Memory B cell (primary cell): ENCODE results near the gene TNNI3.
A peak's percentile ranks its signal among the peaks of the same experiment; 100 is the strongest.
"Not testable (repeated sequence)": the region's sequence is repeated elsewhere in the genome, so short reads cannot be mapped to it uniquely, and the experiment has no call there.

Experiments
- ATAC-seq: fragments of 150-1000 bp; cut with Tn5 transposase; 2 replicates; pipeline ENCODE4 v1.10.0; 2021; ENCODE audit warnings: low read depth, mild to moderate bottlenecking, moderate library complexity
- DNase-seq, 2 donors: peaks; one replicate each; pipeline ENCODE4 v3.0.0; 2022; ENCODE audit warnings: low spot score in 2 of 2
- H3K27ac Mint-ChIP-seq: one replicate; pipeline ENCODE4 v1.8.0; 2022; ENCODE audit warnings: mild to moderate bottlenecking, moderate library complexity, mixed read lengths
- H3K27me3 Mint-ChIP-seq: one replicate; pipeline ENCODE4 v1.8.0; 2022; ENCODE audit warnings: mixed read lengths
- H3K36me3 Mint-ChIP-seq: one replicate; pipeline ENCODE4 v1.8.0; 2022; ENCODE audit warnings: mild to moderate bottlenecking, mixed read lengths
- H3K4me1 Mint-ChIP-seq: one replicate; pipeline ENCODE4 v1.8.0; 2022; ENCODE audit warnings: mixed read lengths
- H3K4me3 Mint-ChIP-seq: one replicate; pipeline ENCODE4 v1.8.0; 2022; ENCODE audit warnings: mild to moderate bottlenecking, moderate library complexity, mixed read lengths
- H3K9me3 Mint-ChIP-seq: one replicate; pipeline ENCODE4 v1.8.0; 2022; ENCODE audit warnings: mixed read lengths

The TNNI3 gene

DNA sequence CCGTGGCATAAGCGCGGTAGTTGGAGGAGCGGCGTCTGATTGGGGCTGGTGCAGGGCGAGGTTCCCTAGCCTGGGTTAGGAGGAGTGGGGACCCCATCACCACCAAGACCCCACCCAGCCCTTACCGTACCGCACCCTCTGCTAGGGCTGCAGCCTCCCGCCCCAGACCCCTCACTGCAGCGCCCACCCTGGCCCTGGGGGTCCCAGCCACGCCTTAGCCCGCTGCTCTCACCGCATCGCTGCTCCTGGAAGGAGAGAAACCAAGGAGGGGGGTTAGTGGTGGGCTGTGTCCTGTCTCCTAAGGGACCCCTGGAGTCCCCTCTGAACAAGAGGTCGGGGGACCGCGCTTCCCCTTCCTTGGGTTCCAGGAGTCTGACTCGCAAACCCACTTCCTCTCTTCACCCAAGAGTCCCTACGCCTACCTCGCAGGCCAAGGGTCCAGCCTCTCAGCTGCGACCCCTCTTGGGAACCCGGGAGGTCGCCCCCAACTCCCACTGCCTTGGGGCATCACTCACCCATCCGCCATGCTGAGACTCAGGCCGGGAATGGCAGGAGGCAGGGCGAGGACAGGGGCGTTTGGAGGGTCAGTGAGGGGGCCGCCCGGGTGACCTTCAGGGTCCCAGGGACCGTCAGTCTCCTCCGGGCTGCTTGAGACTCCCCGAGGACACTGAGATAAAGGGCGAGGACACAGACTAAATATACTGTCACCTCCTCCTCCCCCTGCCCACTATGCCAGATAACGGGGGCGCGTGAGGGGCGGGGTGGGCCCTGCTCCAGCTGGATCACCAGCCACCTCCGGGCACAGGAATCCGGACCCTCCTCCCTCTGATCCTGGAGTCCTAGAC lies at the start of gene TNNI3:
Gene TNNI3, minus strand, starts transcription at position 669 of the 845 bp plus-strand sequence. Its CDS starts 143 bp downstream, at position 526.
- H3K36me3 Mint-ChIP-seq: peaks cover 4% of the 10 kb centered on the region
- no peak within 1 kb of the TSS for H3K4me3 Mint-ChIP-seq
- H3K27me3 Mint-ChIP-seq: peaks cover 39% of the 10 kb centered on the region
- no peak within 1 kb of the TSS for H3K27ac Mint-ChIP-seq
- no peak for ATAC-seq
- no peak for DNase-seq
- H3K9me3 Mint-ChIP-seq: peaks cover 2% of the 10 kb centered on the region
- peaks cover 15% of the 10 kb centered on the region for H3K4me1 Mint-ChIP-seq

DNA sequence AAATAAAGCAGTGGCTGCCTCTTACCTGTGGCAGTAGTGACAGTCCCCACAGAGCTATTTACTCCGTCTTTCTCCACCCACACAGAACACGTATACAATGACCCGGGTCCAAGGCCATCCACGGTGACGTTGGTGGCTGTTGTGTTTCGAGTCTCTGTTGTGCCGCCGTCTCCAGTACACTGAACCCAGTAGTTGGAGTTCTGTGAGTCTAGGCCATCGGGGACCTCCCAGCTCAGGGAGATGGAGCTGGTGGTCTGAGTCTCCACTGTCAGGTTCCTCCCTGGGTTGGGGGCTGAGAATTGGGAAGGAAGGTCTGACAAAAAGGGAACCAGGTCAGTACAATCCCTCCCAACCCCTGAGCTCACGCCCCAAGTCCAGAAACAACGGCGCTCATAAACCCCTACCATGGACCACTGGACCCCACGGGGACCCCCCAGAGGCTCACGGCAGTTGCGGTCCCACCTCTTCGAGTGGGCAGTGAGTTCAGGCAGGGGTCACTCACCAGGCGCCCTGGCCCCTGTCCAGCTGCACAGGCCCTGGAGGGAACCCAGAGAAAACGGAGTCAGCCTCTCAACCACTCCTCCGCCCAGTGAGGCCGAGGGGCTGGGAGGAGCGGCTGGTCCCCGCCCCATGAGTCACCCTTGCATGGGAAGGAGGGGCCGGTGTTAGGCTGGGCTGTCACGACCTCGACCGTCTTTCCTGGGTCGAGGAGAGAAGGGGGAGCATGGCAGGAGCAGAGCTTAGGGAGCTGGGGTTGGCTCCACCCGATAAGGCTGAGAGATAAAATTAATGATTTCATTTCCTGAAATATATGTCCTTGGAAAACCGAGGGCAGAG lies 49.4 kb upstream of the TNNI3 start:
- no peak overlapping the region for H3K4me3 Mint-ChIP-seq
- H3K9me3 Mint-ChIP-seq: peaks cover 2% of the 10 kb centered on the region
- H3K27ac Mint-ChIP-seq: no peak overlapping the region
- peaks cover 29% of the 10 kb centered on the region for H3K27me3 Mint-ChIP-seq
- ATAC-seq (no peak), DNase-seq (no peak)
- peaks cover 2% of the 10 kb centered on the region for H3K4me1 Mint-ChIP-seq
- H3K36me3 Mint-ChIP-seq: no peaks in the 10 kb centered on the region

DNA sequence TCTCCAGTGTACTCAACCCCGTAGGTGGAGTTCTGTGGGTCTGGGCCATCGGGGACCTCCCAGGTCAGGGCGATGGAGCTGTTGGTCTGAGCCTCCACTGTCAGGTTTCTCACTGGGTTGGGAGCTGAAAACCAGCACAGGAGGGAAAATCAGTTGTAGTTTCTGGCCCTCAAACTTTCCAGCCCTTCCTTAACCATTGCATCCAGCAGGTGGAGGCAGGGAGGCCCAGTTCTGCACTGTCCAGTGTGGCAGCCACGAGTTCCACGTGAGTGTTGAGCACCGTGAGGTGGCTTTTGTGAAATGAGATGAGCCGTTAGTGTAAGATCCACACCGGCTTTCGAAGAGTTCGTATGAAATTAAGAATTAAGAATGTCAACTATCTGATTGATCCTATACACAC lies 44.7 kb upstream of the TNNI3 start:
- peaks cover 31% of the 10 kb centered on the region for H3K27me3 Mint-ChIP-seq
- not testable (repeated sequence) for DNase-seq, H3K9me3 Mint-ChIP-seq

DNA sequence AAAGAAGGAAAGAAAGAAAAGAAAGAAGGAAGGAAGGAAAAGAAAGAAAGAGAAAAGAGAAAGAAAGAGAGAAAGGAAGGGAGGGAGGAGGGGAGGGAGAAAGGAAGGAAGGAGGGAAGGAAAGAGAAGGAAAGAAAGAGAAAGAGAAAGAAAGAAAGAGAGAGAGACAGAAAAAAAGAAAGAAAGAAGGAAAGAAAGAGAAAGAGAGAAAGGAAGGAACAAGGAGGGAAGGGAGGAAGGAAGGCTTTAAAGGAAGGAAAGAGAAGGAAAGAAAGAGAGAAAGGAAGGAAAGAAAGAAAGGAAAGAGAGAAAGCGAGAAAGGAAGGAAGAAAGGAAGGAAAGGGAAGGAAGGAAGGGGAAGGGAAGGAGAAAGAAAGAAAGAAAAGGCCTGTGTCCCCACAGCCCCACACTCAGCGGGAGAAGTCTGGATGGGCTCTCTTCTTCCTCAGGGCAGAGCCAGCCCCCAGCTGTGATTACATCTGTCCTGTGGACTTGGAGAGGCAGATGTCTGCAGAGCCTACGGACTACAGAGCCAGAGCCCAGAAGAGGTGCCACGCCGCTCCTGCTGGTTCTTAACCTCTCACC lies 42.2 kb upstream of the TNNI3 start:
- Mint-ChIP-seq H3K9me3 (no peaks in the 10 kb centered on the region), H3K27ac (no peak overlapping the region), H3K4me3 (no peak overlapping the region), H3K4me1 (peaks cover 2% of the 10 kb centered on the region), H3K36me3 (no peaks in the 10 kb centered on the region), H3K27me3 (peaks cover 22% of the 10 kb centered on the region)
- ATAC-seq (no peak), DNase-seq (no peak)

More for the DNA sequence above, 44.7 kb upstream of the TNNI3 start:
- not testable (repeated sequence) for H3K36me3 Mint-ChIP-seq, H3K4me1 Mint-ChIP-seq, H3K27ac Mint-ChIP-seq, H3K4me3 Mint-ChIP-seq
- peak; percentile 55 for ATAC-seq

- Mint-ChIP-seq H3K9me3 (no peaks in the 10 kb centered on the region), H3K27me3 (peaks cover 19% of the 10 kb centered on the region), H3K36me3 (no peaks in the 10 kb centered on the region), H3K4me1 (peaks cover 2% of the 10 kb centered on the region), H3K27ac (no peak overlapping the region), H3K4me3 (no peak overlapping the region)
- ATAC-seq: no peak
- DNase-seq: no peak
Measured at GRCh38 chr19:55198651-55199050, 41.1 kb upstream of the TNNI3 start.

DNA sequence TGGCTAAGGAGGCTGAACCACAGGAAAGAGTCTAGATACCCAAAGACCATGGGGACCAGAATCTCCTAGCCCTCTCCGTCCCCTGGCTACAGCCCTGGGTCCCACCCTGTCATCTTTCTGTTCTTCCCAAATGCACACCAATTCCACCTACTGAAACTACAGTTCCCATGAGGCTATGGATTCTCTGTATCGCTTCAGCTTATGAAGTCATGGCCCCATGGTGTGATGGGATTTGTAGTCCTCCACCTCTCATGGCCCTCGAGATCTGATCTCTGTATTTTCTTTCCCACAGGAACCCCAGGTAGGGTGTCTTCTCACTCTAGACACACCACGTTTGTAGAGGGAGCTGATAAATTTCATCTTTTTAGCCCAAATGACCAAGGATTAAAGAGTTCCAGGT lies 40.0 kb upstream of the TNNI3 start:
- no peaks in the 10 kb centered on the region for H3K36me3 Mint-ChIP-seq
- H3K27me3 Mint-ChIP-seq: peaks cover 16% of the 10 kb centered on the region
- no peaks in the 10 kb centered on the region for H3K9me3 Mint-ChIP-seq
- H3K4me1 Mint-ChIP-seq: peaks cover 2% of the 10 kb centered on the region
- no peak overlapping the region for H3K27ac Mint-ChIP-seq
- DNase-seq (no peak), ATAC-seq (no peak)
- H3K4me3 Mint-ChIP-seq: no peak overlapping the region

DNA sequence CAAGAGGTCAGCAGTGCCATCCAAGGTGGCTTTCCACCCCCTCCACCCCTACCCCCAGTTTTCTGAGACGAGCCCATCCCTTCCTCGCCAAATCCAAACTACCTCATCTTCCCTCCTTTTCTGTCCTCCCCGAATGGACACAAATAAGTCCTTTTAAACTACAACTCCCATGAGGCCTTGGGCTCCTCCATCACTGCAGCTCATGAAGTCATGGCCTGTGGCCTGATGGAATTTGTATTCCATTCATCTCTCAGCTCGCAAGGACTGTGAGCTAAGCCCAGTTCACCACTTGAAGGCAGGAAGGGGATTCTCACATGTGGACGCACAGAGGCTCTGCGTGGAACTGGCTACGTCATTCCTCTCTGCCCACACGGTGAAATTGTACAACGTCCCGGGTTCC lies 39.3 kb upstream of the TNNI3 start:
- peaks cover 15% of the 10 kb centered on the region for H3K27me3 Mint-ChIP-seq
- no peaks in the 10 kb centered on the region for H3K36me3 Mint-ChIP-seq
- no peak overlapping the region for H3K4me3 Mint-ChIP-seq
- no peak for DNase-seq
- H3K4me1 Mint-ChIP-seq: no peaks in the 10 kb centered on the region
- H3K9me3 Mint-ChIP-seq: no peaks in the 10 kb centered on the region
- no peak overlapping the region for H3K27ac Mint-ChIP-seq
- ATAC-seq: no peak

DNA sequence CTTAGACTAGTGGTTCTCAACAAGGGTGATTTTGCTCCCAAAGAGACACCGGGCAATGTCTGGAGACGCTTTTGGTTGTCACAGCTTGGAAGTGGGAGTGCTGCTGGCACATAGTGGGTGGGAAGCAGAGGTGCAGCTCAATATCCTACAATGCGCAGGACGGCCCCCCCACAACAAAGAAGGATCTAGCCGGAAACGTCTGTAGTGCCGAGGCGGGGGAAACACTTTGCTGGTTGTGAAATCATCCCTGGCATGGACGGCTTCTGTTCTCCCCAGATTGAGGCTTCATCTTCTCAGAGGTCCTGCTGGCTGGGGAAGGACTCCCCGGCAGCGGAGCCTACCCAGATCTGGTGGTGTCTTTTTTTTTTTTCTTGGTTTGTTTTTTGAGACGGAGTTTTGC lies 35.9 kb upstream of the TNNI3 start:
- Mint-ChIP-seq H3K4me1 (peaks cover 6% of the 10 kb centered on the region), H3K9me3 (no peaks in the 10 kb centered on the region), H3K27ac (no peak overlapping the region), H3K27me3 (peaks cover 15% of the 10 kb centered on the region), H3K4me3 (no peak overlapping the region), H3K36me3 (no peaks in the 10 kb centered on the region)
- no peak for DNase-seq
- ATAC-seq: no peak

- no peak overlapping the region for H3K27ac Mint-ChIP-seq
- peaks cover 7% of the 10 kb centered on the region for H3K4me1 Mint-ChIP-seq
- no peak overlapping the region for H3K4me3 Mint-ChIP-seq
- DNase-seq (no peak), ATAC-seq (no peak)
- H3K27me3 Mint-ChIP-seq: peaks cover 18% of the 10 kb centered on the region
- no peaks in the 10 kb centered on the region for H3K9me3 Mint-ChIP-seq
- H3K36me3 Mint-ChIP-seq: no peaks in the 10 kb centered on the region
Measured at GRCh38 chr19:55189403-55189835, 31.9 kb upstream of the TNNI3 start.

DNA sequence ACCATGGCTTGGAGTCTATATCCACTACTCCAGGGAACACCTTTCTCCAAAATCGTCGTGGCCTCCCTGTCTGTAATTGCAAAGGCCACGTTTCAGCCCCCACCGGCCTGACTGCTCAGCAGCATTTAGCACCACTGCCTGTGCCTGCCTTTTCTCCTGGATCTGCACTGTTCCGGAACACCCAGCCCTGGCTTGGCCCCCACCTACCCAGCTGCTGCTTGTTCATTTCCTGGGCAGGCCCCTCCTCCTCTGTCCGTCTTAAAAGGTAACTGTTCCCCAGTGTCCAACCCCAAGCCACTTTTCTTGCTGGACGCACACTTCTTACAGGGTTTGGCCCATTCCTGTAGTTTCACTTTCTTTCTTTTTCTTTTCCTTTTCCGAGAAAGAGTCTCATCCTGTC lies 31.1 kb upstream of the TNNI3 start:
- peaks cover 21% of the 10 kb centered on the region for H3K27me3 Mint-ChIP-seq
- H3K9me3 Mint-ChIP-seq: no peaks in the 10 kb centered on the region
- no peaks in the 10 kb centered on the region for H3K36me3 Mint-ChIP-seq
- H3K4me1 Mint-ChIP-seq: peaks cover 7% of the 10 kb centered on the region
- no peak overlapping the region for H3K27ac Mint-ChIP-seq
- DNase-seq (no peak), ATAC-seq (no peak)
- no peak overlapping the region for H3K4me3 Mint-ChIP-seq

DNA sequence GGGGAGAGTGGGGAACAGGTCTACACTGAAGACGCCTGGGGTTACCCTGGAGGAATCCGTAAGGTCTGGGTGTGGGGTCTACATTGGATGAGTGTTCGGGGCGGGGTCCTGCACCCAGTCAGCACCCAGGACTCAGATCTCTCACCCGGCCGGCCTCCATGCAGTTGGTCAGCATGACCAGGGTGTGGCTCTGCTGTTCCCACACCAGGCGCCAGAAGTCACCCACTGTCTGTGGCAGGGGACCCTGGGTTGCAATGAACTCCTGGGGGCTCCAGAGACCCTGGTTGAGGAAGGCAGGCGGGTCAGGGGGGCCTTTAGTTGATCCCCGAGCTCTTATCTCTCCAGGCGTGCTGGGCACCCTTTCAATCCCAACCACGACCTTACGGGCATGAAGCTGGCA lies 28.5 kb upstream of the TNNI3 start:
- H3K9me3 Mint-ChIP-seq: no peaks in the 10 kb centered on the region
- H3K27me3 Mint-ChIP-seq: peaks cover 23% of the 10 kb centered on the region
- DNase-seq (no peak), ATAC-seq (no peak)
- H3K4me1 Mint-ChIP-seq: peaks cover 7% of the 10 kb centered on the region
- H3K36me3 Mint-ChIP-seq: no peaks in the 10 kb centered on the region
- H3K4me3 Mint-ChIP-seq: no peak overlapping the region
- H3K27ac Mint-ChIP-seq: no peak overlapping the region

- H3K27me3 Mint-ChIP-seq: peaks cover 44% of the 10 kb centered on the region
- no peaks in the 10 kb centered on the region for H3K9me3 Mint-ChIP-seq
- H3K27ac Mint-ChIP-seq: no peak overlapping the region
- H3K4me1 Mint-ChIP-seq: peaks cover 14% of the 10 kb centered on the region
- DNase-seq (no peak), ATAC-seq (no peak)
- H3K36me3 Mint-ChIP-seq: no peaks in the 10 kb centered on the region
- H3K4me3 Mint-ChIP-seq: no peak overlapping the region
Measured at GRCh38 chr19:55181740-55182139, 24.2 kb upstream of the TNNI3 start.

GRCh38 chr19:55179606-55180484 lies 22.3 kb upstream of the TNNI3 start, which contains the start of gene SYT5:
Gene SYT5 (minus strand): TSS chr19:55180289. CDS start chr19:55179041, 1,248 bp downstream.
- Mint-ChIP-seq H3K4me3 (peak within 1 kb of the TSS; percentile 87), H3K27ac (peak within 1 kb of the TSS; percentile 98), H3K27me3 (peaks cover 46% of the 10 kb centered on the region), H3K36me3 (no peaks in the 10 kb centered on the region), H3K4me1 (peaks cover 16% of the 10 kb centered on the region), H3K9me3 (no peaks in the 10 kb centered on the region)
- DNase-seq (peak; percentile 56 to 74), ATAC-seq (peak; percentile 21)
